Measurements from ENCODE around the gene ACTL7B. TPM values are rescaled to one million over a fixed set of nuclear protein-coding genes. Genes with fewer than 3 reads are reported as not detected.

Gene ACTL7B
- total RNA-seq, 1 experiment from 2014 or later = not detected

GRCh38 chr9:108830272-108830671, 25.5 kb downstream of the ACTL7B start (continued):
- TF ChIP-seq CREM (CRISPR knock-in tag; IDR thresholded peaks at IDR 0.05) (no peak), USF2 (CRISPR knock-in tag; IDR thresholded peaks at IDR 0.05) (no peak), HMGA2 (CRISPR knock-in tag; IDR thresholded peaks at IDR 0.05) (no peak), SMAD4 (CRISPR knock-in tag; IDR thresholded peaks at IDR 0.05) (no peak), NFATC4 (CRISPR knock-in tag; IDR thresholded peaks at IDR 0.05) (no peak), KAT7 (CRISPR knock-in tag; IDR thresholded peaks at IDR 0.05; ENCODE audit: borderline replicate concordance) (no peak), E2F5 (CRISPR knock-in tag; IDR thresholded peaks at IDR 0.05) (no peak), ZNF423 (CRISPR knock-in tag; IDR thresholded peaks at IDR 0.05) (no peak)

GRCh38 chr9:108823829-108824228, 32.0 kb downstream of the ACTL7B start:
- TF ChIP-seq NFE2L1 (CRISPR knock-in tag; IDR thresholded peaks at IDR 0.05) (no peak), TP53 (CRISPR knock-in tag; IDR thresholded peaks at IDR 0.05) (no peak), NFYB (CRISPR knock-in tag; conservative IDR thresholded peaks at IDR 0.05; ENCODE audit: low read depth) (no peak)
- H3K27ac Mint-ChIP-seq = no peak overlapping the region
- DNase-seq (ENCODE audit: low spot score) (no peak), ATAC-seq (no peak)
- H3K36me3 Mint-ChIP-seq = peaks cover 35% of the 10 kb centered on the region
- H3K27me3 Mint-ChIP-seq (ENCODE audit: low read depth) = no peaks in the 10 kb centered on the region
- peaks cover 45% of the 10 kb centered on the region for H3K9me3 Mint-ChIP-seq
- H3K4me3 Mint-ChIP-seq = no peak overlapping the region
- ChIA-PET CTCF (no interaction called here), POLR2A (no interaction called here)
- no peaks in the 10 kb centered on the region for H3K4me1 Mint-ChIP-seq

- no peak overlapping the region for H3K4me3 Mint-ChIP-seq
- no peak for DNase-seq (ENCODE audit: low spot score)
- H3K27me3 Mint-ChIP-seq (ENCODE audit: low read depth) = no peaks in the 10 kb centered on the region
- CTCF ChIA-PET = no interaction called here
- no peak overlapping the region; the same call in 1 of the 2 replicates for H3K27ac Mint-ChIP-seq
- POLR2A ChIA-PET = no interaction called here
- H3K36me3 Mint-ChIP-seq = no peaks in the 10 kb centered on the region
- H3K9me3 Mint-ChIP-seq = 0 out of 2 replicates have a peak, but pooled peaks cover 3% of the 10 kb centered on the region
- TF ChIP-seq USF1 (CRISPR knock-in tag; IDR thresholded peaks at IDR 0.05) (no peak), TP53 (CRISPR knock-in tag; IDR thresholded peaks at IDR 0.05) (no peak), SMAD3 (CRISPR knock-in tag; IDR thresholded peaks at IDR 0.05; ENCODE audit: borderline replicate concordance) (no peak), ZBTB43 (CRISPR knock-in tag; IDR thresholded peaks at IDR 0.05) (no peak), ZNF138 (CRISPR knock-in tag; conservative IDR thresholded peaks at IDR 0.05) (no peak), E2F4 (CRISPR knock-in tag; IDR thresholded peaks at IDR 0.05; ENCODE audit: borderline replicate concordance, low read depth) (no peak), HMGA2 (CRISPR knock-in tag; IDR thresholded peaks at IDR 0.05) (no peak), FOXK1 (CRISPR knock-in tag; IDR thresholded peaks at IDR 0.05) (no peak), ZNF671 (CRISPR knock-in tag; IDR thresholded peaks at IDR 0.05) (no peak), ETV6 (CRISPR knock-in tag; IDR thresholded peaks at IDR 0.05) (no peak), EMX1 (CRISPR knock-in tag; IDR thresholded peaks at IDR 0.05) (no peak), NFYB (CRISPR knock-in tag; conservative IDR thresholded peaks at IDR 0.05; ENCODE audit: low read depth) (no peak)
- ATAC-seq = no peak
- H3K4me1 Mint-ChIP-seq = peaks cover 9% of the 10 kb centered on the region
Measured at GRCh38 chr9:108816037-108816436, 39.7 kb downstream of the ACTL7B start.
